ENCODE data around the gene TSPYL2.

Gene TSPYL2

DNA sequence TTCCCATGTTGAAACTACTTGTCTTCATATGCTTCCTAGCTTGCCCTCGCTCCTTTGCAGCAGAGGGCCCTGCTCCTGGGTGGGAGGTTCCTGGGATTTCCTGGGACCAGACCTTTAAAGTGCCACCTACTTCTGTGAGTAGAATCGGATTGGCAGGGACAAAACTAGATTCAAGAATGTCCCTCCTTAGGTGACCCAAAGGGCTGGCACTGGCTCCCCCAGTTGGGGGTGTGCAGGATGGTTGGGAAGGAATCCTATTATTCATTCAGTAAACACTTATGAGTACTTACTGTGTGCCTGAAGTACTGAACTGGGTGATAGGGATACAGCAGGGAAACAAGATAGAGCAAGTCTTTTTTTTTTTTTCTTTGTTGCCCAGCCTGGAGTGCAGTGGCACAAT lies 9.2 kb downstream of the TSPYL2 start:
- TF ChIP-seq RAD21 (IDR thresholded peaks at IDR 0.05; ENCODE audit: low read depth), result no peak
- no peak for TF ChIP-seq YY1 (IDR thresholded peaks at IDR 0.05; ENCODE audit: low read depth)
- no peak for TF ChIP-seq TCF12 (IDR thresholded peaks at IDR 0.05; ENCODE audit: low read depth)
- no peak for TF ChIP-seq TAF1 (IDR thresholded peaks at IDR 0.05; ENCODE audit: low read depth)
- TF ChIP-seq CEBPB (IDR thresholded peaks at IDR 0.05), result no peak
- no peak for TF ChIP-seq CREB1 (IDR thresholded peaks at IDR 0.05; ENCODE audit: low read depth)
- no peak for TF ChIP-seq EGR1 (IDR thresholded peaks at IDR 0.05)
- no peak for TF ChIP-seq EP300 (IDR thresholded peaks at IDR 0.05; ENCODE audit: borderline replicate concordance)
- TF ChIP-seq TEAD4 (IDR thresholded peaks at IDR 0.05), result no peak

- TF ChIP-seq USF1 (IDR thresholded peaks at IDR 0.05) (no peak), ZBTB7A (IDR thresholded peaks at IDR 0.05; ENCODE audit: low read depth) (no peak), CEBPB (IDR thresholded peaks at IDR 0.05) (no peak), NFIC (IDR thresholded peaks at IDR 0.05) (no peak), RAD21 (IDR thresholded peaks at IDR 0.05; ENCODE audit: low read depth) (peak; percentile 54)
Measured at GRCh38 chrX:53093177-53093655, 11.0 kb downstream of the TSPYL2 start.

DNA sequence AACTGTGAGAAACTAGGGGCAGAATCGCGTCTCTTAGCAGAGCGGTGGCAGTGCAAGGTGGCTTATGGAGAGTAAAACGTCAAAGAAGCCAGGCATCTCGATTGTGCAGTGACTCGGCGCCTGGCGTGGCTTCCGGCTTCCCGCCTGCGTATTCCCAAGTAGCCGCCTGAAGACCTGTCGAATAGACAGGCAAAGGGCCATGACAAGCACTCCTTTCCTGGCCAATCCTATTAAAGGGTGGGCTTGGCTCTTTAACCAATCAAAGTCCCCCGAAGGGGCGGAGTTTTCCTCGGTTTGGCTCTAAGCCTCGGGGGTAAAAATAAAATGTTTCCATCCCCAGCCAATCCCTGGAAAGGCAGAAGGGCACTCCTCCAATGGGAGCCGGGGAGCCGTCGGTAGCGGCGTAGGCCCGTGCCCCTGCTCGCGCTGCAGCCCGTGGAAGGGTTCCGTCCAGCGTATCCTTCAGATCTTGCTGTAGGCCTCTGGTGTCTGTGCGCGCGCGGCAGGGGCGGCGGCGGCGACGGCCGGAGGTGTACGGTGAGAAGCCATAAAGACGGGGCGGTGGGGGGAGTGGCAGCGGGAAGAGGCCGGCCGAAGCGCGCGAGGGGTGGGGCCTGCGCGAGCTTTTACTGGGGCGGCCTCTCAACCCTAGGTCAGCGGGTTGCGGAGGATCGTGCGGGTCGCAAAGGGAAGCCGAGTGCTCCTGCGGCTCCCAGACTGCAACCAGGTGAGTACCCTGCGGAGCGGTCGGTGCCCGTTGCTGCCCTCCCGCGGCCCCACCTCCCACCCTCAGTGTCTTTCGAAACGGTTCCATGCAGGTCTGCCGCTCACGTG lies 11.8 kb downstream of the TSPYL2 start, which contains the start of gene KANTR:
Gene KANTR, plus strand, starts transcription at position 395 of the 834 bp plus-strand sequence. CDS start 30,131 bp downstream, outside the sequence.
- TF ChIP-seq, protein P1, sequence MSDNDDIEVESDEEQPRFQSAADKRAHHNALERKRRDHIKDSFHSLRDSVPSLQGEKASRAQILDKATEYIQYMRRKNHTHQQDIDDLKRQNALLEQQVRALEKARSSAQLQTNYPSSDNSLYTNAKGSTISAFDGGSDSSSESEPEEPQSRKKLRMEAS (IDR thresholded peaks at IDR 0.05), result peak; percentile 66
- TF ChIP-seq CEBPB (IDR thresholded peaks at IDR 0.05), result no peak
- TF ChIP-seq TAF1 (IDR thresholded peaks at IDR 0.05; ENCODE audit: low read depth), result peak; percentile 33; the same call in 1 of the 2 replicates
- 0 out of 2 replicates have a peak, but pooled peaks have one; percentile 49 for TF ChIP-seq FOXM1 (IDR thresholded peaks at IDR 0.05; ENCODE audit: borderline replicate concordance, low read depth)
- TF ChIP-seq NFIC (IDR thresholded peaks at IDR 0.05), result no peak
- TF ChIP-seq YY1 (IDR thresholded peaks at IDR 0.05; ENCODE audit: low read depth), result no peak
- TF ChIP-seq USF1 (IDR thresholded peaks at IDR 0.05), result peak; percentile 89

DNA sequence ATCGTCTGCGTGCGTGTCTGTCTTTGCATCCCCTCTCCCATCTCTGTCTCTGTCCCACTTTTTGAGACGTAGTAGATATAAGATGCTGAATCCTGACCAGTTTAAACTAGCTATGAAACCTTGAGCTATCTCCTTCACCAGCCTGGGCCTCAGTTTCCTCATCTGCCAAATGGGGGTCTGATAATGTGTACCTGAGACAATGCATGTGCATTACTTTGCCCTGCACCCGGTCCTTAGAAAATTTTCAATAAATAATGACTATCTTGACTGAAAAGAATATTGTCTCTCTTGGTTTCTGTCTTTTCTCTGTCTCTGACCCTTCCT lies 12.4 kb downstream of the TSPYL2 start:
- TF ChIP-seq EGR1 (IDR thresholded peaks at IDR 0.05), result no peak
- TF ChIP-seq CEBPB (IDR thresholded peaks at IDR 0.05), result no peak
- TF ChIP-seq, protein P1 (IDR thresholded peaks at IDR 0.05), result no peak
- TF ChIP-seq USF1 (IDR thresholded peaks at IDR 0.05), result no peak
- no peak for TF ChIP-seq YY1 (IDR thresholded peaks at IDR 0.05; ENCODE audit: low read depth)

GRCh38 chrX:53095796-53096195 lies 13.6 kb downstream of the TSPYL2 start:
- TF ChIP-seq TEAD4 (IDR thresholded peaks at IDR 0.05) (no peak), CREB1 (IDR thresholded peaks at IDR 0.05; ENCODE audit: low read depth) (no peak), USF1 (IDR thresholded peaks at IDR 0.05) (no peak), EGR1 (IDR thresholded peaks at IDR 0.05) (no peak)

GRCh38 chrX:53114864-53115549 lies 32.8 kb downstream of the TSPYL2 start:
- TF ChIP-seq EGR1 (IDR thresholded peaks at IDR 0.05) (no peak), USF1 (IDR thresholded peaks at IDR 0.05) (no peak), CREB1 (IDR thresholded peaks at IDR 0.05; ENCODE audit: low read depth) (no peak), FOXM1 (IDR thresholded peaks at IDR 0.05; ENCODE audit: borderline replicate concordance, low read depth) (no peak), CEBPB (IDR thresholded peaks at IDR 0.05) (no peak)
- TF ChIP-seq, protein P2, sequence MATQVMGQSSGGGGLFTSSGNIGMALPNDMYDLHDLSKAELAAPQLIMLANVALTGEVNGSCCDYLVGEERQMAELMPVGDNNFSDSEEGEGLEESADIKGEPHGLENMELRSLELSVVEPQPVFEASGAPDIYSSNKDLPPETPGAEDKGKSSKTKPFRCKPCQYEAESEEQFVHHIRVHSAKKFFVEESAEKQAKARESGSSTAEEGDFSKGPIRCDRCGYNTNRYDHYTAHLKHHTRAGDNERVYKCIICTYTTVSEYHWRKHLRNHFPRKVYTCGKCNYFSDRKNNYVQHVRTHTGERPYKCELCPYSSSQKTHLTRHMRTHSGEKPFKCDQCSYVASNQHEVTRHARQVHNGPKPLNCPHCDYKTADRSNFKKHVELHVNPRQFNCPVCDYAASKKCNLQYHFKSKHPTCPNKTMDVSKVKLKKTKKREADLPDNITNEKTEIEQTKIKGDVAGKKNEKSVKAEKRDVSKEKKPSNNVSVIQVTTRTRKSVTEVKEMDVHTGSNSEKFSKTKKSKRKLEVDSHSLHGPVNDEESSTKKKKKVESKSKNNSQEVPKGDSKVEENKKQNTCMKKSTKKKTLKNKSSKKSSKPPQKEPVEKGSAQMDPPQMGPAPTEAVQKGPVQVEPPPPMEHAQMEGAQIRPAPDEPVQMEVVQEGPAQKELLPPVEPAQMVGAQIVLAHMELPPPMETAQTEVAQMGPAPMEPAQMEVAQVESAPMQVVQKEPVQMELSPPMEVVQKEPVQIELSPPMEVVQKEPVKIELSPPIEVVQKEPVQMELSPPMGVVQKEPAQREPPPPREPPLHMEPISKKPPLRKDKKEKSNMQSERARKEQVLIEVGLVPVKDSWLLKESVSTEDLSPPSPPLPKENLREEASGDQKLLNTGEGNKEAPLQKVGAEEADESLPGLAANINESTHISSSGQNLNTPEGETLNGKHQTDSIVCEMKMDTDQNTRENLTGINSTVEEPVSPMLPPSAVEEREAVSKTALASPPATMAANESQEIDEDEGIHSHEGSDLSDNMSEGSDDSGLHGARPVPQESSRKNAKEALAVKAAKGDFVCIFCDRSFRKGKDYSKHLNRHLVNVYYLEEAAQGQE (IDR thresholded peaks at IDR 0.05; ENCODE audit: low read depth), result no peak

DNA sequence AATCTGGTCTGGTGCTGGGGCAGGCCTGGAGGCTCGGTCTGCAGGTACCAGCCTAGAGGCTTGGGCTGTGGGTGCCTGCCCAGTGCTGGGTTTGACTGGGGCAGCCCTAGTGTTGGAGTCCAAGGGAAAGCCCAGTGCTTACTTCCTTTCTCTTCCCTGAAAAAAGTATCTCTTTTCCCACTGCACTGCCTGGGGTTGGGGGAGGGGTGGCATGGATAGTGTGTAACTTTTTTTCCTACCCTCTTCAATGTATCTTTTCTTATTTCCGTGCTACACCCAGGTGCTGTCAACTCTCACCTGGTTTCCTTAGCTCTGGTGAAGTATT lies 33.3 kb downstream of the TSPYL2 start:
- TF ChIP-seq TAF1 (IDR thresholded peaks at IDR 0.05; ENCODE audit: low read depth) (no peak), FOXM1 (IDR thresholded peaks at IDR 0.05; ENCODE audit: borderline replicate concordance, low read depth) (no peak)

All from Ishikawa (cell line).